Measurements from ENCODE around the gene ATP9A. TPM values are rescaled to one million over a fixed set of nuclear protein-coding genes. Genes with fewer than 3 reads are reported as not detected.

The ATP9A gene
- total RNA-seq, 4 donors from 2014 or later, result 15.1 to 50.8 (median 30.0) TPM

GRCh38 chr20:51750770-51751388, 17.3 kb downstream of the ATP9A start:
- peaks cover 3 to 20% of the 10 kb centered on the region in 2 donors for H3K4me1 ChIP-seq

DNA sequence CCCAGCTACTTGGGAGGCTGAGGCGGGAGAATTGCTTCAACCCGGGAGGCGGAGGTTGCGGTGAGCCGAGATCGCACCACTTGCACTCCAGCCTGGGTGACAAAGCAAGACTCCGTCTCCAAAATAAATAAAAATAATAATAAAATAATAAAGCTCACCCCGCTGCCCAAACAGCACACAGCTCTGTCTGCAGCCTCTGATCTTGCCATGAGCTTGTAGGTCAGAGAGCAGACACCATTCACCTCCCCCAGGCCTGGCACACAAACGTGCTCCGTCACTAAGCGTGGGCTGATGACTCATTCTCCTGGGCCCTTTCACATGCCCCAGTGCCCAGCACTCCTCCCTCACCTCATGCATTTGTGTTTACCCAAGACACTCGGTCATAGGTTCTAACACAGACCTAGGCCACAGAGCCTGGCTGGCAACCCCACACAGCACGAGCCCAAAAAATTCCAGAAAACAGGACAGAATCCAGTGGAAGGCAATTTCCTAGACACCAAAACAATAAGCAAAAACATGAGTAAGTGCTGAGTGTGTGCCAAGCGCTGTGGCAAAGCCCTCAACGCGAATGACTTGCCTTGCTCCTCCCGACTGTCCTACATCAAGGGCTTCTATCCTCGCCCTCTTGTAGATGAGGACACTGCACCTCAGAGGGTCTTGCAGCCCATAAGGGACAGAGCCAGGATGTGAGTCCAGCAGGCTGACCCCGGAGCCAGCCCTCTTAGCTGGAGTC, 18.0 kb downstream of the ATP9A start:
- Histone ChIP-seq H3K27ac (peak overlapping the region; percentile 53 to 55), H3K36me3 (no peaks in the 10 kb centered on the region), H3K9me3 (no peaks in the 10 kb centered on the region), H3K27me3 (no peaks in the 10 kb centered on the region), H3K4me1 (peaks cover 3 to 20% of the 10 kb centered on the region in 2 donors), H3K4me3 (no peak overlapping the region)
- intact Hi-C loops (cut with DNase I; ENCODE audit: low total_unique reads), result no loop called here
- TF ChIP-seq CTCF (IDR thresholded peaks at IDR 0.05), result no peak
- no peak for TF ChIP-seq POLR2A (IDR thresholded peaks at IDR 0.05)
- DNase-seq, result peak; percentile 68 to 76

More at GRCh38 chr20:51750770-51751388, 17.3 kb downstream of the ATP9A start:
- Histone ChIP-seq H3K27me3 (no peaks in the 10 kb centered on the region), H3K27ac (peak overlapping the region; percentile 53 to 55), H3K9me3 (no peaks in the 10 kb centered on the region), H3K4me3 (no peak overlapping the region), H3K36me3 (no peaks in the 10 kb centered on the region)
- TF ChIP-seq POLR2A (IDR thresholded peaks at IDR 0.05) (no peak), CTCF (IDR thresholded peaks at IDR 0.05) (no peak)
- intact Hi-C loops (cut with DNase I; ENCODE audit: low total_unique reads), result no loop called here
- DNase-seq, result no peak

DNA sequence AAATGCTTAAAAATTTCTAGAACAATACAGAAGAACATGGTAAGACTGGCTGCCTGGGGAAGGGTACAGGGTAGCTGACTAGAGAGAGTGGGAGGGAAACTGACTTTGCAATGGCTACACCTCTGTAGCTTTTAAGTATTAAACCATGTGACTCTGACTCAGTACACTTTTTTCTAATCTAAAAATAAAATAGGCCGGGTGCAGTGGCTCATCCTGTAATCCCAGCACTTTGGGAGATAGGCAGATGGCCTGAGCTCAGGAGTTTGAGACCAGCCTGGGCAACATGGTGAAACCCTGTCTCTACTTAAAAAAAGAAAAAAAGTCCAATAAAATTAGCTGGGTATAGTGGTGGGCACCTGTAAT, 18.5 kb downstream of the ATP9A start:
- no peaks in the 10 kb centered on the region for H3K27me3 ChIP-seq
- TF ChIP-seq CTCF (IDR thresholded peaks at IDR 0.05) (no peak), POLR2A (IDR thresholded peaks at IDR 0.05) (no peak)
- no peak overlapping the region for H3K4me3 ChIP-seq
- no peaks in the 10 kb centered on the region for H3K9me3 ChIP-seq
- intact Hi-C loops (cut with DNase I; ENCODE audit: low total_unique reads), result no loop called here
- H3K4me1 ChIP-seq, result peaks cover 3 to 20% of the 10 kb centered on the region in 2 donors
- peak overlapping the region; percentile 53 to 55 for H3K27ac ChIP-seq
- no peaks in the 10 kb centered on the region for H3K36me3 ChIP-seq
- DNase-seq, result no peak

DNA sequence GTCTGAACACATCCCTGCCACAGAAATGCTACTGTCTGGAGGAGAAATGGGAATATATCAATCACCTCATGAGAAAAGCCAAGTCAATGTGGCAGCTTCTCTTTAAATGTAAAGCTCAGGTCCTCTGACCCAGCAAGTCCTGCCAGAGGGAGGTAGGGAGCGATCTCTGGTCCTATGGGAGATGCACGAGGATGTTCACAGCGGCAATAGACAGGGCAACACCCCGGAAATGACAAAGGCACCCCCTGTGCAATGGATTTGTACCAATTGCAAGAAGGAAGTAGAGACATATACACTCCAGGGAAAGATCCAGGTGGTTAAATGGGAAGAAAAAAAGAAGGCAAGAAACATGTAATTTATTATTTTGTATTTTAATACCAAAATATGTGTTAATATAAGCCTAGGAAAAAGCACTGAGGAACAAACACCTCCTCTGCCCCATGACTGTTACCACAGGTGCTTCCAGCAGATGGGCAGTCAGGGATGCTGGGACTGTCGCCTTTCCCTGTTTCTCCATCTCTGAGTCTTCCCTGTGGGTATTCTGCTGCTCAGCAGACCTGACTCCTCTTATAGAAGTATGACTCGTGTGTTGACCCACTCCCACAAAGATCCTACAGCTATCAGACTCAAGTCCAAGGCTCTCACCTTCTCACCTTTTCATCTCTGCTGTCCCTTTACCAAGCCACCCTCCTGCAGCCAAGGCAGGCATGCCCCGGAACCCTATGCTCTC, 20.8 kb downstream of the ATP9A start:
- no peak for TF ChIP-seq CTCF (IDR thresholded peaks at IDR 0.05)
- no peak for TF ChIP-seq POLR2A (IDR thresholded peaks at IDR 0.05)
- intact Hi-C loops (cut with DNase I; ENCODE audit: low total_unique reads), result no loop called here
- Histone ChIP-seq H3K27ac (no peak overlapping the region), H3K4me3 (no peak overlapping the region), H3K27me3 (no peaks in the 10 kb centered on the region), H3K9me3 (no peaks in the 10 kb centered on the region), H3K4me1 (peaks cover 0 to 14% of the 10 kb centered on the region in 2 donors), H3K36me3 (no peaks in the 10 kb centered on the region)
- no peak for DNase-seq

GRCh38 chr20:51745804-51746203, 22.4 kb downstream of the ATP9A start:
- no peak for DNase-seq
- H3K4me3 ChIP-seq, result no peak overlapping the region
- no peaks in the 10 kb centered on the region for H3K9me3 ChIP-seq
- H3K27me3 ChIP-seq, result no peaks in the 10 kb centered on the region
- no peaks in the 10 kb centered on the region for H3K36me3 ChIP-seq
- no peak overlapping the region for H3K27ac ChIP-seq
- intact Hi-C loops (cut with DNase I; ENCODE audit: low total_unique reads), result no loop called here
- peaks cover 0 to 9% of the 10 kb centered on the region in 2 donors for H3K4me1 ChIP-seq
- TF ChIP-seq CTCF (IDR thresholded peaks at IDR 0.05) (no peak), POLR2A (IDR thresholded peaks at IDR 0.05) (no peak)
